HG03460 (cell line): ENCODE measurements around the gene ADAMTS14.

ENCODE experiments used
- ATAC-seq: cut with Tn5 transposase; IDR thresholded peaks from one replicate; pipeline ENCODE4 v1.9.1; 2021; ENCODE audit not compliant: unreplicated experiment

Gene ADAMTS14

DNA sequence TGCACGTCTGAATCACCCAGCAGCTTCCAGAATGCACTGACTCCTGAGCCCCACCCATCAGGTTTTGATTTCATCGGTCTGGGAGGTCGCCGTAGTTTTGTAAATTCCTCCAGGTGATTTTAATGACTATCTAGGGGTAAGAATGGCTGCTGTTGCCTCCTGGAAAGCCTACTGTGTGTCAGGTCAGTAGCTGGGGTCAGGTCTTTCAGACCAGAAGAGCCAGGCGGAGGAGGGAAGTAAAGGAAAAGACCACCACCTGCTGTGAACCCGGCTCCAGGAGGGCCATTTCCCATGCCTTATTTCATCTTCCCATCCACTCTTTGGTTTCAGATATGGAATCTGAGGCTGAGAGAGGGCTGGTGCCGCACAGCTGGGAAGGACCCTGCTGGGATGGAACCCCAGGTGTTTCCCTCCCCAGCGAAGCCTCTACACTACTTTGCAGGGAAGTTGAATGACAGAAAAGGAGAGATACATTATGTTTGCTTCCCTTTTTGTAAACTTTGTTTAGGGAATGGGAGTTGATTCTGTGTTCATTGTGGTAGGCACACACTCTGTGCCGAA, 19.8 kb downstream of the ADAMTS14 start:
- ATAC-seq, result no peak

DNA sequence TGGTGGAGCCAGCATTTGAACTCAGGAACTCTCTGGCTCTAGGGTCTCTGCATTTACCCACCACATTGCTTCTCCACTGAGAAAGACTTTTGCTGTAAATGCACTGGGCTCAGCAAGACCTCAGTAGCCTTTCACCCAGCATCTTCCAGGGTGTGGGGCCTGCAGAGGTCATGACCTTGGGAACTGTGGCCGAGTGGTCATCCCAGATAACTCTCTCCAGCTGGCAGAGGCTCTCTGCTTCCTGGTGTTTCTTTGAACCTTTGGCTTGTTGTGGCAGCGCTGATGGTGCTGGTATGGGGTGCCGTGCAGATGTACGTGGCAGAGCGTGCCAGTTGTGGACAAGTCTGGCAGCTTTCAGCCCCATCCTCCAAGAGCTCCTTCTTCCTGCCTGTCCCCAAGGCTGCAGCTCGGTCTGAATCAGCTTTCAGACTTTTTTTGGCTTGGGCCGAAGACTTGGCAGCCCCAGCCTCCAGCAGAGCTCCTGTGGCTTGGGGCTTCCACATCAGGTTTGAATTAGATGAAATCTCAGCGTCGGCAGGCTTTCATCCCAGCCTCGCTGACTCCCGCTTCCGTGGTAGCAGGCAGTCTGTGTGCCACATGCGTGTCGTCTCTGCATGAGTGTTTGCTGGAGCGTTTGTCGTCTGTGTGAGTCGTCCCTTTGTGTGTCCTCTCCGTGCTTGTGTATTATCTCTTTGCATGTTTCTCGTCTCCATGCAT, 21.5 kb downstream of the ADAMTS14 start:
- no peak for ATAC-seq

DNA sequence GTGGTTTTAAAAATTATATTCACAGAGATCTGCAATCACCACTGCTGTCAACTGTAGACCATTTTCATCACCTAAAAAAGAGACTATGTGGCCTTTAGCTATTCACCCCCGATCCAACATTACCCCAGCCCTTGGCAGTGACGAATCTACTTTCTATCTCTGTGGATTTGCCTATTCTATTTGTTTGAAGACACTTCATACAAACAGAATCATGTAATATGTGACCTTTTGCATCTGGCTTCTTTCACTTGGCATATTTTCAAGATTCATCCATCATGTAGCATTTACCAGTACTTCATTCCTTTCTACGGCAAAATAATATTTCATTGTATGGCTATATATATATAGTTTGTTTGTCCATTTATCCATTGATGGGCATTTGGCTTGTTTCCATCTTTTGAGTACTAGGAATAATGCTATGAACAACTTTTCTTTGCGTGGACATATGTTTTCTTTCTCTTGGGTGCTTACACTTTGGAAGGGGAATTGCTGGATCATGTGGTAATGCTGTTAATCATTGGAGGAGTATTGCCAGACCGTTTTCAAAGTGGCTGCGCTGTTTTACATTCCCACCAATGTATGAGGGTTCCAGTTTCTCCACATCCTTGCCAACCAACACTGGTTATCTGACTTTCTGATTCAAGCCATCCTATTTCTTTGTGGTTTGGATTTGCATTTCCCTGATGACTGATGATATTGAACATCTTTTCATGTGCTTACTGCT, 22.3 kb downstream of the ADAMTS14 start:
- no peak for ATAC-seq

DNA sequence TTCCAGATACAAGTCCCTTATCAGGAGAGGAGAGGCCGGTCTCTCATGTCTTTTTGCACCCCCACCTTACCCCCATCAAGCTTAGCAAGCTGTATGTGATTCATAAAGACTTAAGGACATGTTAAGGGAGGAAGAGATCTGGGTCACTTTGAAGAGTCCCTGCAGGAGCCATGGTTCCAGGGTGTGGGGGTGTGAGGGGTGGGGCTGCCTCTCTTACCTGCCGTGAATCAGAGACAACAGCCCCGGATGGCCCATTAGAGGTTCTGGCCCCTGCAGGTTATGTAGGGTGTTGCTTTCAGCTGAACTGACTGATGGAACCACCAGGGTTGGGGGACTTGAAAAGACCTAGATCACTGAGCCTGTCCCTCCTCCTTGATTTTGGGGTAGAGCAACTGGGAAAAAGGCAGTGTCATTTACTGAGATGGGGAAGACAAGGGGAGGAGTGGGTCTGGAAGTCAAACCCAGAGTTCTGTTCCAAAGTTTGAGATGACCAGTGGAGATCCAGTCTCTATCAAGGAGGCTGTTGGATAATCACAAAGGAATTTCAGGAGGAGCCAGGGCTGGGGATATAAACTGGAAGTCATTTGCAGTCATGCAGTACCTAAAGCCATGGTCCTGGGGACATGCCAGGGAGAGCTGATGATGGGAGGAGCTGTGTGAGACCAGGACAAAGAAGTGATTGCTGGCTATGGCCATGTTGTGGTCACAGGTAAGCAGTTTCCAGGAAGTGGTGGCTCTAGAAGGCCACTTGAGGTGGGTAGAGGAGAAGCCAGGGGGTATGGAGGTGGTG, 23.1 kb downstream of the ADAMTS14 start:
- no peak for ATAC-seq

DNA sequence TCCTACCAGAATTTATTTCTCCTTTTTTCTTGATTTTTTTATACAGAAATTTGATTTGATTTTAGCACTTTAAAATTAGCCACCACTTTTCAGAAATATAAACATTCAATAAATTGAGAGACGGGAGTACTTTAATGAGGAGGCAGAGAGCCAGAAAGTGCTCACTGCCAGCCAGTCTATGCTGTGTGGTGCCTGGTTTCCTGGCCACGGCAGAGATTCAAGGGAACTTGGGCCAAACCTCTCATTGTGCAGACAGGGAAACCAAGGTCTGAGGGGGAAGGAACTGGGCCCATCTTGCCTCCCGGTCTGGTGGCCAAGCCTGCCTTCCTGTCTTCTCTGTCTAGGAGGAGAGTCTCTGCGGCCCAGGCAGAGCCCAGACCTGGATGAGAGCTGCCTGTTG, 25.9 kb downstream of the ADAMTS14 start:
- ATAC-seq, result no peak

DNA sequence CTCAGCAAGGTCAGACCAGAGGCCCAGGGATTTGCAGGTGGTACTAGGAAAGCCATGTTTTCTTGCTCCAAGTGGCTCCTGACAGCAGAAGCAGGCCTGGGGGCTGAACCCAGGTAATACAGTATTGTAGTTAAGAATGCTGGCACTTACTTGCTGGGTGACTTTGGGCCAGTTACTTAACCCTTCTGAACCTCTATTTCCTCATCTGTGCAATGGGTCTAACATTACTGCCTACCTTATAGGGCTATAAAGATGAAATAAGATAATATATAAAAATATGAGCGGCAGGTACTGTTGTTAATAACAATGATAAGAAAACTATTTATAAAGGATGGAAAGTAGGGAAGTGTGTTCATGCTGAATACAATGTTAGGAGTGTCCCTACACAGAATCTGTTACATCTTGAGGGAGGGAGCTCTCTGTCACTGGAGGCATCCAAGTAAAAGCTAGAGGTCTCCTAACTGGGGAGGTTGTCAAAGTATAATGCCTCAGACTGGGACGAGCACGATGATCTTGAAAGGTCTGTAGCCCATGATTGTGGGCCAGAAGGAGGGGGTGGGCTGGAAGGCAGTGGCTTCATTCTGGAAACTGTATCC, 26.9 kb downstream of the ADAMTS14 start:
- no peak for ATAC-seq

DNA sequence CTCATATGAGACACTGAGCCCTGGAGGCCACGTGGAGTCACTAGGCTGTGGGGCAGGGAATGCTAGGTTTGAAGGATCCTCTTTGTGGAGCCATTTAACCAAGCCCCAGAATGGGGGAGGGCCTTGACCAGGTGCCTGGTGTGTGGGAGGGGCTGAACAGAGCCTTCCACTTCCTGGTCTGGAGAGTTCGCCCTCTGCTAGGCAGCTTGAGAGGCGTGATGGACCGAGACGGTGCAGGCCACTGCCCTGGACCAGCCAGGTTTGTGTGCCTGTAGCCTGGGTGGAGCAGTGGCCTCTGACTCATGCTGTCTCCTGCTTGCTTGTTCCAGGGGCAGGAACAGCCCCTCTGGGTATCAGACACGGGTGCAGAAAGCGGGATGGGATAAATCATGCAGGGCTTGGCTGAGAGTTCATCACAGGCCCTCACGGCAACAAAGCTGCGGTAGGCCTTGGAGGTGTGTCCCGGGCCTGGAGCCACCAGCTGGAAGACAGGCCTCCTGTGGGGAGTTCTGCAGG, 27.4 kb downstream of the ADAMTS14 start:
- no peak for ATAC-seq

DNA sequence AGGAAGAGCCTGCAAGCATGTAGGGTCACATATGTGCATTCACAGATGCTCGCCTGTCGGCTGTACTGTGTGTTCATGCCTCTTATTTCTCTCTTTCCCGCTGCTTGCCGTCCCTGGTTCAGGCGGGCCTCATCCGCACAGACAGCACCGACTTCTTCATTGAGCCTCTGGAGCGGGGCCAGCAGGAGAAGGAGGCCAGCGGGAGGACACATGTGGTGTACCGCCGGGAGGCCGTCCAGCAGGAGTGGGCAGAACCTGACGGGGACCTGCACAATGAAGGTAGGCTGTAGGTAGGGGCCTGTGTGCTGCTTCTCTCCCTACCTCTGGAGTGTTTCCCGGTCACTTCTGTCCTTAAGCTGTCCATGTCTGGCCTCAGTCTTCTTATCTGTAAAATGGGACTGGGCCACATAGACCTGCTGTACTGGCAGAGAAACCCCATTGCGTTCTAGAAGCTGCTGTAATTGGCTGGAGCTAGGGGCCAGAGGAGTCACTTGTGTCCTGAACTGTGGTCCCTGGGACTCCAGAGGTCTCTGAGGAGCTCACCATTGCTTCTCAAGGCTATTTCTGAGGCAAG, 30.0 kb downstream of the ADAMTS14 start:
- no peak for ATAC-seq

DNA sequence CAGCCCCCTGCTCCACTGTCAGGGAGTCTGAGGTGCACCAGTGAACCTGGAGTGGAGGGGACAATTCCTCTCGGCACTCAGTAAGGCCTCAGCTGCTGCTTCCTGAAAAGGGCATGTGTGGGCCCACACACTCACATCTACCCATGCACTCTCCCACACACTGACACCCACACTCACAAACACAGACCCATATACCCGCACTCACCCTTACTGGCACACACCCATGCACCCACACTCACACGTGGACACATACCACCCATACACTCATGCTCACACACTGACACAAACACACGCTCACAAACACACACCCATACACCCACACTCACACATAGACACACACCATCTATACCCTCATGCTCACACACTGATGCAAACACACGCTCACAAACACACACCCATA, 31.9 kb downstream of the ADAMTS14 start:
- ATAC-seq, result no peak

DNA sequence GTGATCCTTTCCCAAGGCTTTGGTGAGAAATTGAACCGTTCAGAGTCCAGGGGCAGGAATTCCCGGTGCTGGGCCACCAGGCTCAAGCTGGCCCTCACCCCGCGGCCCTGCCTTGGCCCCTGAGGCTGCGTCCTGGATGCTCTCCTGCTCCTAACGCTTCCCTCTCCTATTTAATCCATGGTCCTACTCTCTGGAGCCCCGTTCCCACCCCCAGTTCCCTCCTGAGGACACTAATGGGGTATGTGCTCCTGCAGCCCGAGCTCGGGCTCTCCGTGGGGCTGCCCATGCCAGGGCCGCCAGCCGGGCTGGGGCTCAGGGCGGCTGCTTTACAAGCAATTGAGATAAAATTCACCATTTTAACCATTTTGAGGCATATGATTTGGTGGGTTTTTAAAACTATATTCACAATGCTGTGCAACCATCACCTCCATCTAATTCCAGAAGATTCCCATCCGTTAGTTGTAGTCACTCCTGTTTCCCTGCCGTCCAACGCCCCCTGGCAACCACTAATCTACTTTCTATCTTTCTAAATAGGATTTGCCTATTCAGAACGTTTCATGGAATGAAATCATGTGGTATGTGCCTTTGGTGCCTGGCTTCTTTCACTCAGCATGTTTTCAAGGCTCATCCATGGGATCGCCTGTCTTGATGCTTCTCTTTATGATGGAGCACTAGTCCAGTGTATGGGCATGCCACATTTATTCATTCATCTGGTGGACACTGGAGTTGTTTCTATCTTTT, 33.0 kb downstream of the ADAMTS14 start:
- no peak for ATAC-seq

DNA sequence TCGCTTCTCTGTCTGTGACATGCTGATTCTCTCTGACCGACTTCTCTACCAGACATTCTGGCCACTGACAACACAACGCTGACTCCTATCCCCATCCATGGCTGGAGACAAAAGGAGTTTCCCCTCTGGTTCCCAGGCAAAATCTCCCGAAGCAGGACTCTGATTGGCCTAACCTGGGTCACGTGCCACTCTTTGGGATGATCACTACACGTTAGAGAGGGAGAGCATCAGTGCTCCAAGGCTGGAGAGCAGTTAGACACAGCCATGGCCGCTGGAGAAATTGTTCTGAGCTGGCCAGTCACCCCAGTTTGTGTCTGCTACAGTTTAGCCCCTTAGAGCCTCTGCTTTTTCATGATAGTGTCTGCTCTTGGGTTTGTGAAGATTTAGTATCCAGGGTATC, 38.9 kb downstream of the ADAMTS14 start:
- ATAC-seq, result no peak

DNA sequence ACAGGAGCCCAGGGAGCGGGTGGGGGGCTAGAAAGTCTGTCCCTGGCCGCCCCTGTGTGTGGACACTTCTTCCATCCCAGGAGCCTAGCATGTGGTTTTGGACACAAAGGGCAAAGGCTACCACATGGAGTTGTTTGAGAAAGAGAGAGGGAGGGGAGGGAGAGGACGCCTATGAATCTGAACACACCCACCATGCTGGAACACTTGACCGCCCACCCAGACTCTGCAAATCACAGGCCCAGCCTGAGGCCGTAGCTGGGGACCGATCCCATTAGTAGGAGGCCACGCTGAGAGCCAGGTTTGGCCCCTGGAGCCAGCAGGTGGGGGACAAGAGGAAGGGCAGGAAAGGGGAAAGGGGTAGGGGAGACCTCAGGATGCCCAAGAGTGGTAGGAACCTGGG, 39.6 kb downstream of the ADAMTS14 start:
- no peak for ATAC-seq

DNA sequence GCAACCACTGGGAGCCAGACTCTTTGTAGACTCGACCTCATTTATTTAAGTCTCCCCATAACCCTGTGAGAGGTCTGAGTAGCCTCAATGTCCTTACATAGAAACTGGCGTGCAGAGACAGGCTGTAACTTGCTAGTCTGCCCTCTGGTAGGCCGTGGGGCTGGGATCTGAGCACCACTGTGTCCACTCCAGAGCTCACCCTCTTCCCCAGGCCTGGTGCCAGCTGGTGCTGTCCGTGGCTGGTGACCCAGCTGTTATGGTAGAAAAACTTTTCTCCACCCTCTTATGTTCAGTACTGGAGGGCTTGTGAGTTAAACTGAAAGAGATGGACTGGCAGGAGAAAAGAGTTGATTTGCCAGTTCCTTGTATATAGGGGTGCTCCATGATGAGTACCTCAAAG, 41.9 kb downstream of the ADAMTS14 start:
- no peak for ATAC-seq

DNA sequence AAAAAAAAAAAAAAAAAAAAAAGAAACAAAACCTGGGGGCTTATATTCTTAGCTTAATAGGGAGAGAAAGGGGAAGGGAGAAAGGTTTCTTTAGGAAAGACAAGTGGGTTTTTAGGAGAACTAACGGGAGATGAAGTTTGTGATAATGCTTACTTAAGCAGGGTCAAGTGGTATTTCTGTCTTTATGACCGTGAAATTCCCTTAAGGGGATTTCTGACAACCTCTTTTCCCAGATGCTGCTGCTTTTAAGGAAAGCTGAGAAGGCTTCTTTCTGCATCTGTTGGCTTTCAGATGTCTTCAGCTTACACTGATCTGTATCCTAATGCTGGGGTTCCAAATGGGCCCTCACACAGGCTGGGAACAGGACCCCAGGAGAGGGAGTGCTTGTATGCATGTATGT, 42.6 kb downstream of the ADAMTS14 start:
- no peak for ATAC-seq

DNA sequence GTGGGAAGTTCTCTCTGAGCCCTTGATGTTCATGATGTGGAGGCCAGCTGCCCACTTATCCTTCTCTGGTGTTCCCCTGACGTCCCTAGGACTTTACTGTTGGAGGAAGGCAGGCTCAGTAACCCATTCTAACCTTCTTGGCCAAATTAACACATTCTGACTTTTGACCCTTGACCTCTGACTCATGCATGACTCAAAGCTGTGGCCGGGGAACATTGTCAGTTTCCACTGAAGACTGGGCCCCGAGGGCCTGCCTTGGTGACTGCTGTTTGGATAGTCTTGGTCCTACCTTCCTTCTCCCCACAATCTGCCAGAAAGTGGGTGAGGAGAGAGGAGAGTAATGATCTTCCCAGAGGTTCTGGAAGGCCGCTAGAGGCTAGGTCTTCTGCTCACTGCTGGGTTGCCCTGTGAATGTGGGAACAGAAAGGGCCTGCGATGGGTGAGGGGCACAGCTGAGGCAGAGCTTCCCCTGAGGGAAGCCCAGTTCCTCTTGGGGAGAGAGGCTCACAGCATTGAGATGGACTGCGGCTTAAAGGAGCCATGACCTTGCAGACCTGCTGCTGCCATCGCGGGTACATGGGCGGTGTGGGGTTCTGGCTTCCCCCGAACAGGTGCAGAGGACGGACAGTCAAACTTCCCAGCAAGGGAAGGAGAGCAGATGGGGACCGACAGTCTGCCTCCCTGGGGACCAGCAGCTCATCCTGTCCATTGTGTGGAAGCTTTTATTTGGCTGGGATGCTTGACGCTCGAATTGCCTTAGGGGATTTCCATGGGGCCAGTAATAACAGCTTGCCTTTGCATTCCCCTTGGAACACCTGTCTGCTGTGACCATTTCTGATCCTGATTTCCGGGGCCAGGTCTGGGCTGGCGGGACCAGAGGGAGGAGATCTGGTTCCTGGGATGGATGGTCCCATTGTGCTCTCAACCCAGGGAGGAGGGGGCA, 43.8 kb downstream of the ADAMTS14 start:
- ATAC-seq, result no peak

DNA sequence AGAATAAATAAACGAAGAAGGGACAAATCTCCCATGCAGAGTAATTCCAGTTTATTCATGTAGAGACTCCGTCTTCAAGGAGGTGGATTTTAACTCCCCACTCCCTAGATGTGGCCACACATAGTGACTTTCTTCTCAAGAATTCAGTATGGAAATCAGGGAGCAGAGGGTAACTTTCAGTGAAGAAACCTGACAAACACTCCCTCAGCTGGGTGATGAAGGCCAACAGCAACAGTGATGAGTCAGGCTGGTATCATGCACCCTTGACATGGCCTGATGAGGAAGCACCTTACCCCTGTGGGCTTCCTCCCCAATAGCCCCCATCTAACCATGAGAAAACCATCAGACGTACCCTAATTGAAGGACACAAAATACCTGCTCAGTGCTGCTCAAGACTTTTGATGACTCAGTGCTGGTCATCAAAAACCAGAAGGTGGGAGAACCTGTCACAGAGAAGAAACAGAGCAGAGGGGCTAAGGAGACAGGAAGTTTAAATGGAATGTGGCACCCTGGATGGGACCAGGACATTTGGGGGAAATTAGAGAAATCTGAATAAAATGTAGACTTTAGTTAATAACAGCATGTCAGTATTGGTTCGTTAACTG, 50.6 kb downstream of the ADAMTS14 start:
- ATAC-seq, result no peak

DNA sequence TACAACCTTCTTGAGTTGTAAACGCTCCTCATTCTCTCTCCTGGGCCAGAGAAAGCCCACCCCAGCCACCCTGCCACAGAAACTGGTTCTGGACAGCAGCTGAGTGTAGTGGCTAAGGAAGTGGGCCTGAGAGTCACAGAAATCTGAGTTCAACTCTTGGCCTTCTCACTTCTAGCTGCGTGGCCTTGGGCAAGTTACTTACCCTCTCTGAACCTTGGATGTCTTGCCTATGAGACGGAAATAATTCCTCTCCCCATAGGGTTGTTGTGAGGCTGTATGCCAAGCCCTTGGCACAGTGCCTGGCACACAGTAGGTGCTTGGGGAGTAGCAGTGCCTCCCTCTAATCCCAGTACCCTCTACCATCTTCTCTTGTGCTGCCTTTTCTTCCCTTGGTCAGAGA, 51.5 kb downstream of the ADAMTS14 start:
- ATAC-seq, result no peak

DNA sequence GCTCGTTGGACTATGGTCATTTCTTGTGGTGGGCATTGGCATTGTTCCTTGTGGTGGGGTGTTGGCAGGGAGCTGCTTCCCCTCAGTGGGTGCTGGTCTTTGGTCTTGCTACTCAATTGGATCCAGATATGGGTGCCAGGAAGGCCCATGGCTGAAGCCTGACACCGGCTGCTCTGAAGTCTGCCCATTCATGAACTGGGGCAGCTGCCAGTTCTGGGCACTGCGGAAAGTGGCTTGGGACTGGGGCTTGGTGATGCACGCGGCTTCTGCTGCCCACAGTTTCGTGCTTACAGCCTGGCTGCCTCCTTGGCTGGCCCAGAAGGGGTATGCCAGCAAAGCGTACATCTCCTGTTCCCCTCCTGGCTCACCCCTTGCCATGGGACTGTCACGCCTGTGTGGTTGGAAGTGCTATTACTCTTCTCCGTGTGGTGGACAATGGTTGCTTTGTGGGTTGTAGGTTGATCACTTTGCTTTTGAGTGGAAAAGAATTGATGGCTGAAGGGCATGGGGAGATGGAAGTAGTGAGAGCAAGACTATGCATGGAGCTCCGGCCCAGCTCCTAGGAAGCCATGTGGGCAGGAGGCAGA, 54.7 kb downstream of the ADAMTS14 start:
- ATAC-seq, result no peak
